OCI-LY1 (cell line): ENCODE results near the gene PRR33.
"Not testable (repeated sequence)": the region's sequence is repeated elsewhere in the genome, so short reads cannot be mapped to it uniquely, and the experiment has no call there.

Experiments used
- H2AFZ ChIP-seq: fragments of 200-600 bp; sonication (generic), shearing (Covaris generic); 2 replicates; pipeline ENCODE4 v1.6.0; 2014; ENCODE audit warnings: antibody characterized with exemption, mild to moderate bottlenecking, low read length
- H3F3A ChIP-seq: fragments of 200-600 bp; sonication (generic), shearing (Covaris generic); 2 replicates; pipeline ENCODE4 v1.6.0; 2014; ENCODE audit warnings: mild to moderate bottlenecking, antibody characterized with exemption, low read length, moderate library complexity; ENCODE audit not compliant: insufficient read depth
- H3K27ac ChIP-seq: fragments of 200-600 bp; sonication (generic); 2 replicates; pipeline ENCODE4 v1.5.1; 2014; ENCODE audit warnings: low read length, mixed run types, mild to moderate bottlenecking, low read depth; ENCODE audit not compliant: poor library complexity, severe bottlenecking
- H3K27me3 ChIP-seq: fragments of 200-600 bp; sonication (generic); 2 replicates; pipeline ENCODE4 v1.6.0; 2014; ENCODE audit warnings: antibody characterized with exemption, mild to moderate bottlenecking, low read length, moderate library complexity; ENCODE audit not compliant: insufficient read depth
- H3K36me3 ChIP-seq: fragments of 200-600 bp; sonication (generic); 2 replicates; pipeline ENCODE4 v1.6.1; 2014; ENCODE audit warnings: mild to moderate bottlenecking, antibody characterized with exemption, low read length, moderate library complexity, mixed read lengths; ENCODE audit not compliant: insufficient read depth
- H3K4me1 ChIP-seq: fragments of 200-600 bp; sonication (generic); 2 replicates; pipeline ENCODE4 v1.5.1; 2014; ENCODE audit warnings: mild to moderate bottlenecking, low read length, moderate library complexity; ENCODE audit not compliant: insufficient read depth, severe bottlenecking
- H3K4me2 ChIP-seq: fragments of 200-600 bp; sonication (generic), shearing (Covaris generic); 2 replicates; pipeline ENCODE4 v1.6.1; 2014; ENCODE audit warnings: low read length
- H3K4me3 ChIP-seq: fragments of 200-600 bp; sonication (generic); 2 replicates; pipeline ENCODE4 v1.5.1; 2014; ENCODE audit warnings: low read length, low read depth, mild to moderate bottlenecking, mixed read lengths; ENCODE audit not compliant: poor library complexity, severe bottlenecking
- H3K79me2 ChIP-seq: fragments of 200-600 bp; shearing (Covaris generic); 2 replicates; pipeline ENCODE4 v1.6.1; 2016; ENCODE audit warnings: mixed run types, low read length, mixed read lengths; ENCODE audit not compliant: insufficient read depth
- H3K9ac ChIP-seq: fragments of 200-600 bp; sonication (generic), shearing (Covaris generic); 2 replicates; pipeline ENCODE4 v1.6.1; 2014; ENCODE audit warnings: mild to moderate bottlenecking, low read length, mixed read lengths
- H3K9me2 ChIP-seq: fragments of 200-600 bp; sonication (generic), shearing (Covaris generic); 2 replicates; pipeline ENCODE4 v1.6.1; 2014; ENCODE audit warnings: low read depth, mild to moderate bottlenecking, low read length, mixed read lengths
- H3K9me3 ChIP-seq: fragments of 200-600 bp; shearing (Covaris generic); 2 replicates; pipeline ENCODE4 v1.6.1; 2014; ENCODE audit warnings: low read length, mixed read lengths
- H4K20me1 ChIP-seq: fragments of 200-600 bp; sonication (generic), shearing (Covaris generic); 2 replicates; pipeline ENCODE4 v1.6.0; 2016; ENCODE audit warnings: mild to moderate bottlenecking, low read length; ENCODE audit not compliant: insufficient read depth
- EZH2 ChIP-seq: fragments of 200-600 bp; sonication (generic), shearing (Covaris generic); IDR thresholded peaks from 2 replicates; pipeline ENCODE4 v1.8.0; 2017; ENCODE audit warnings: borderline replicate concordance, mixed run types, mild to moderate bottlenecking, antibody characterized with exemption, low read length, moderate library complexity, mixed read lengths
- TF ChIP-seq, protein P1 (sequence below): fragments of 200-600 bp; sonication (generic), shearing (Covaris generic); IDR thresholded peaks from 2 replicates; pipeline ENCODE4 v1.5.1; 2017; ENCODE audit warnings: mild to moderate bottlenecking, antibody characterized with exemption, low read length, moderate library complexity, mixed read lengths

PRR33 gene

GRCh38 chr11:1887451-1888346, 4.0 kb downstream of the PRR33 start:
- H3K9me2 ChIP-seq = no peaks in the 10 kb centered on the region
- peaks cover 73% of the 10 kb centered on the region for H3K36me3 ChIP-seq
- no peak overlapping the region for H3K4me2 ChIP-seq
- H2AFZ ChIP-seq = no peak overlapping the region
- no peaks in the 10 kb centered on the region for H3K9me3 ChIP-seq
- no peaks in the 10 kb centered on the region for H3K27me3 ChIP-seq
- no peaks in the 10 kb centered on the region for H4K20me1 ChIP-seq
- no peak overlapping the region for H3K9ac ChIP-seq
- no peak overlapping the region for H3K4me3 ChIP-seq
- H3K4me1 ChIP-seq = no peaks in the 10 kb centered on the region
- H3F3A ChIP-seq = no peaks in the 10 kb centered on the region
- H3K27ac ChIP-seq = no peak overlapping the region
- no peaks in the 10 kb centered on the region for H3K79me2 ChIP-seq
- TF ChIP-seq, protein P1, sequence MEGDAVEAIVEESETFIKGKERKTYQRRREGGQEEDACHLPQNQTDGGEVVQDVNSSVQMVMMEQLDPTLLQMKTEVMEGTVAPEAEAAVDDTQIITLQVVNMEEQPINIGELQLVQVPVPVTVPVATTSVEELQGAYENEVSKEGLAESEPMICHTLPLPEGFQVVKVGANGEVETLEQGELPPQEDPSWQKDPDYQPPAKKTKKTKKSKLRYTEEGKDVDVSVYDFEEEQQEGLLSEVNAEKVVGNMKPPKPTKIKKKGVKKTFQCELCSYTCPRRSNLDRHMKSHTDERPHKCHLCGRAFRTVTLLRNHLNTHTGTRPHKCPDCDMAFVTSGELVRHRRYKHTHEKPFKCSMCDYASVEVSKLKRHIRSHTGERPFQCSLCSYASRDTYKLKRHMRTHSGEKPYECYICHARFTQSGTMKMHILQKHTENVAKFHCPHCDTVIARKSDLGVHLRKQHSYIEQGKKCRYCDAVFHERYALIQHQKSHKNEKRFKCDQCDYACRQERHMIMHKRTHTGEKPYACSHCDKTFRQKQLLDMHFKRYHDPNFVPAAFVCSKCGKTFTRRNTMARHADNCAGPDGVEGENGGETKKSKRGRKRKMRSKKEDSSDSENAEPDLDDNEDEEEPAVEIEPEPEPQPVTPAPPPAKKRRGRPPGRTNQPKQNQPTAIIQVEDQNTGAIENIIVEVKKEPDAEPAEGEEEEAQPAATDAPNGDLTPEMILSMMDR = no peak
- no peak for TF ChIP-seq EZH2

DNA sequence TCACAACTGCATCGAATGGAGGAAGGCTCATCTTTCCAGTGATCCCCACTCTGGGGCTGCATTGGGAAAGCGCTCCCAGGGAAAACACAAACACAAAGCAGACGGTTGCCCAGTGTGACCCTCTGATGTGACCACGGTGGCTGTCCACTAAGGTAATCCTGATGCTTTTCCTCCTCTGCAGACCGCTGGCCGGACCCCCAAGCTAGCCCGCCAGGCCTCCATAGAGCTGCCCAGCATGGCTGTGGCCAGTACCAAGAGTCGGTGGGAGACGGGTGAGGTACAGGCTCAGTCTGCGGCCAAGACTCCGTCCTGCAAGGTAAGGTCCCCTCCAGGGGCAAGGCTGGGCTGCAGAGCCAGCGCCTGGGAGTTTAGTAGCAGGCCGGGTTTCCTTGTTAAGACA, 5.1 kb downstream of the PRR33 start:
- not testable (repeated sequence) for H3K4me2 ChIP-seq, H3K9me2 ChIP-seq, H3K9me3 ChIP-seq, H3F3A ChIP-seq, H2AFZ ChIP-seq, H3K27me3 ChIP-seq, H4K20me1 ChIP-seq, H3K4me1 ChIP-seq, H3K79me2 ChIP-seq, H3K9ac ChIP-seq, H3K4me3 ChIP-seq, H3K27ac ChIP-seq
- peaks cover 73% of the 10 kb centered on the region for H3K36me3 ChIP-seq

DNA sequence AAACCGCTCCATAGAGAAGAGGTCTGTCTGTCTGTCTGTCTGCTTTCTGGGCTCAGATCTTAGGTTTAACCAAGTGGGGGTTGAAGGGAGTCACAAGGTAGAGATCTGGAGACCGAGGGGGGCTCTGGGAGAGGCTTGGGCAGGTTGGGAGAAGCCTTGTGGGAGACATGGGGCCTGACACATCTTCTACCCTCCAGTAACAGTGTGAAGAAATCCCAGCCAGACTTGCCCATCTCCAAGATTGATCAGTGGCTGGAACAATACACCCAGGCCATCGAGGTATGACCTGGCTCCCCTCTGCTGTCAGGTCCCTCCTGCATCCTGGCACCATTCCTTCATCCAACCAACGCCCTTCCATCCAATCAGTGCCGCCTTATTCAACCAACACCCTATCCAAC, 7.4 kb downstream of the PRR33 start:
- no peak for TF ChIP-seq EZH2
- TF ChIP-seq, protein P1 = no peak
- Histone ChIP-seq H4K20me1 (no peaks in the 10 kb centered on the region), H3K36me3 (peaks cover 65% of the 10 kb centered on the region), H3K27ac (no peak overlapping the region), H3K4me2 (no peak overlapping the region), H3K9ac (no peak overlapping the region), H3K27me3 (no peaks in the 10 kb centered on the region), H3K9me3 (no peaks in the 10 kb centered on the region), H3K4me1 (peaks cover 7% of the 10 kb centered on the region), H2AFZ (no peak overlapping the region), H3K79me2 (no peaks in the 10 kb centered on the region), H3F3A (no peaks in the 10 kb centered on the region), H3K9me2 (no peaks in the 10 kb centered on the region), H3K4me3 (no peak overlapping the region)
